Hepatic stellate cell (primary cell): ENCODE data around the gene BDKRB1.

Experiments used
- DNase-seq: peaks from one replicate; pipeline ENCODE4 v3.0.0; 2011; ENCODE audit warnings: low spot score

Gene BDKRB1

DNA sequence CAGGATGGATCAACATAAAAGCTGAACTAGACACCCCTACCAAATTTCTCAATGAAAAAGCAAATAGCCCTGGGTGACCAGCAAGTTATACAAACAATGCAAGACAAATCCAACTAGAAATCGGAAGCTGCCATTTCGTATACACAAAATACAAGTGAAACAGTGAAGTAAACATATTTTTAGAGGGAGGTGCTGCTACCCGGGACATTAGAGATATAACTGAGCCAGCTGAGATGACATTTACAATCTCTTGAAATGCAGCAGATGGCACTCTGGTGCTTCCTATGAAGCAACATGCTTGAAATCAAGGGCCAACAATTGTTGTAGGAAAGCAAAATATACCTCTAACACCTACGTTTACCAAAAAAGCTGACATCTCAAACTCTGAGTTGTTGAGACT is 25.5 kb downstream of the BDKRB1 start:
- DNase-seq, result no peak

DNA sequence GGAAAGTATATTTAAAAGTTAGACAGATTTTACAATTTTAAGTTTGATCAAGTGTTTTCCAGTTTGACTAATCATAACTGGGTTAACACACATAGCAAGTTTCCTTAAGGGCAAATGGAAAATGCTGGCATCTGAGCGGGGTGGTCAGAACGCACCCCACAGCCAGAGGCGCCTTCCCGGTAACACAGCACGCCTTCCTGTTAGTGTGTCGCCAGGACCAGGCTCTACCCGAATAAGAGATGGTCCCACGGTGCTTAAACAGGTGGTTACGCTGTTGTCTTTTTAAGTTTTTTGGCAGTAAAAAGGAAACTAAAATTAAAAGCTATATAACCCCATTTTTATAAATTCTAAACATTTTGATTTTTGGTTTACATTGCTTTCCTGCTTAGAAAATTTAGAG is 28.0 kb downstream of the BDKRB1 start:
- DNase-seq, result no peak

DNA sequence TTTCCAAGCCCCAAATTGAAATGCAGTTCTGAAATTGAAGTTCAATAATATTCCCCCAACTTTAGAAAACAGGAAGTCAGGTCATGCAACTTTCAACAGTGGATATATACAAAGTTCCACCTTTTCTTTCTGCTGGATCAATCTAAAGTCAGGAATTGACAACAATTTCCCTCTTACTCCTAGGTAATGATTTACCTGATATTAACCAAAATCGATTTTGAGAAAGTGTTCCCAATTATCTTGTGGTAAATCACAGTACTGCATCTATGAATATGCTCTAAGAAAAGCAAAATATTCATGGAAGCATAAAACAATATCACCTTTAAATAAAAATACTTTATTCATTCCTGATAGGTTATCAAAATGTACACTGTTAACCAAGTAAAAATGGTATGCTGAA is 28.4 kb downstream of the BDKRB1 start:
- DNase-seq, result no peak

DNA sequence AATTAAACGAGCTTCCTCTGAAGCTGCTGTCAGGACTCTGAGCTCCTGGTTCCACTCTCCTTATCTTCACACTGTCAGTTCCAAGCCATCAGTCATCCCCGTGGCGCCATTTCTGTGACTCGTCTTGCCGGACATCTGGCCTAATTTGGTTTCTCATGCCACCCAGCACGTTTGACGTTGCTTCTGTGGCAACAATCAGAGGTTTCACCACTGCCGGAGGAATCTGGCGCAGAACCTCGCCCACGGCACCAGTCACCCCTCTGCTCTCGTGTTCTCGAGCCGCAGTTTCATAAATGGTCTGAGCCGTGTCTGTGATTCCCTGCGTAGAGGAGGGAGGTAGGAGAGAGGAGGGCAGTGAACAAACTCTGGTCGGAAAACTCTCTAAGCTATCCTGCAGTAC is 29.7 kb downstream of the BDKRB1 start:
- no peak for DNase-seq

DNA sequence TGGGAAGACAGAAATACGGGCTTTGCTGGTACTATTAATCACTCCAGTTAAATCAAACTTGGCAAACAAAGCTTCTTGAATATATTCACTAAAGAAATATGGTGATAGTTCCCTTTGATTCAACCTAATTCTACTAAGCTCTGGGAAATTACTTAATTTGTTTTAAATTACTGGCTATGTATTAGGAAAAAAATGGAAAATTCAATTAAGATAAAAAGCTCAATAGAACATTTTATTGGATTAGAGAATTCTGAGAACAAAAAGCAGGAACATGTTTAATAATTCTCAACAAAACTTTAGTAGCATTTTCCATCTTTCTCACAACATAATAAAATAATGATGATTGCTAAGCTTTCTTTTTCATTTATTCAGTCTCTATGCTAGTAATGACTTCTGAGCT is 30.2 kb downstream of the BDKRB1 start:
- no peak for DNase-seq

DNA sequence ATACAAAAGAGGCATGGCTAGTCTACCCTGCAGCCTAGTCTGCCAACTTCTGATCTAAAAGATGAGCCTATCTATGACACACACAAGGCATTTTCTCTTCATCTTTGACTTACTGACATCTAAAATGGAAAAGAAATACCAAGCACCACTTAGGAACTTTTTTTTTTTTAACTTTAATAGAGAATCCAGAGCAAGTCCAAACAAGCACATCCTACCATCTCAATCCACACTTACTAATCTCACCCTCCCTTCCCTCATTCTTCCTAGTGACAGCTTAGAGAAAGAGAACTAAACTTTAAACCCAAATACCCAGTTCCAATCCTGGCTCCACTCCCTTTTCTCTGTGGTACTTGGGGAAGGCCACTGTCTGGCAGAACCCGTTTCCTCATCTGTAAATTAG is 31.8 kb downstream of the BDKRB1 start:
- DNase-seq, result no peak

DNA sequence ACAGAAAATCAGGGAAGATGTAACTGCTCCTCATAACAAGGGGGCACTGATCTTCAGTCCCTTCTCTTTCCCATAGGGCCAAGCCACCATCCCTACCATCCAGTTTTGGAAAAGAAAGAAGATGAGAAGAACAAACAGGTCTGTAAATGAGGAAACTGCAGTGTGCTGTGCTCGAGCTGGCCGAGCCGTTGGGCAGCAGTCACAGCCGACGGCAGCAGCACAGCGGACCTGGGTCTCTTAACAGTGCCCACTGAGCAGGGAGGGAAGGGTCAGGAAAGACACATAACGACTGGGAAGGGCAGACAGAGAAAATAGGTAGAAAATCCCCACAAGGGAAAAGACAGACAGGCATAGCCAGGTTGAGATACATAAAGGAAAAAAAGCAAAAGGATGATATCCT is 38.2 kb downstream of the BDKRB1 start:
- no peak for DNase-seq

DNA sequence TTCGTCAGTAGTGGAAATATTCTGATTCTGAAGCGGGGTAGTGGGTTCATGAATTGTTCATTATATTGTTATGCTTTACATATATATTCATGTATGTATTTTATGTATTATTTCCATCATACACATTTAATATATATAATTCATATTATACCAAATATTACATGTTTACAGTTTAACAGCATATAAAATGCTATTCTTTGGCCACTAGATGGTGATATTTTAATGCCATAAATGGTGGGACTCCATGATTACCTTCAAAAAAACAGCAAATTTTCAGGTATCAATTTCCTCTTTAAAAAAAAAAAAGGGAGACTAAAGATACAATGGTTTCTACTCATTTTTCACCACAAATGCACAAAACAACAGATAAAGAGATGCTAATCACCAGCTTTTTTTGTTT is 41.0 kb downstream of the BDKRB1 start:
- no peak for DNase-seq

DNA sequence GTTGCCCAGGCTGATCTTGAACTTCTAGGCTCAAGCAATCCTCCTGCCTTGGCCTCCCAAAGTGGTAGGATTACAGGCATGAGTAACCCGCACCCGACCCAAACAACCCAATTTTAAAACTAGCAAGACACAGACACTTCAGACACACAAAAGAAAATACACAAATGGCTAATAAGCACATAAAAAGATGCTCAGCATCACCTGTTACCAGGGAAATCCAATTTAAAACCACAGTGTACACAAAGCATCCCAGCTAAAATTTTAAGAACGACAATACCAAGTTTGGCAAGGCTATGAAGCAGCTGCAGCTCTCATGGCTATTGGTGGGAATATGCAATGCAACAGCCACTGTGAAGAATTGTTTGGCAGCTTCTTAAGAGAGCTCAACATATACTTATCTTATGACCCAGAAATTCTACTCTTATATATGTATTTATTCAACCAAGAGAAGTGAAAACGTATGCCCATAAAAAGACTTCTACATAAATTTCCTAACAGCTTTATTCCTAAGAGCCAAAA is 42.0 kb downstream of the BDKRB1 start:
- no peak for DNase-seq

DNA sequence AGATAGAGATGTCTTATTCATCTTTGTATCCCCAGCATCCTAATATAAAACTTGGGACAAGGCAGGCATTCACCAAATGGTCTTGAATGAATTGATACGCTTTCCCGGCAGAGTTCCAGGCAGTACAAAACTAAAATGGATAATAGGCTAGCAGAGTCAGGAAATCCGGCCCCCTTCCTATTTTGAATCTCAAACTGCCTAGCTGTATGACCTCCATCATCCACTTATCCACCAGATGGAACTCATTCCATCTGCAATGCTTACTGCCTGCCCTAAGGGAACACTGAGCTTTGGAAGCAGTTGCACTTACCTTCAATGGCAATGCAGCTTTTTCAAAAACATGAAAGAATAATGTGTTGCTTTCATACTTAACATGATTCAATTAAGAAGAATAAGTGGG is 43.4 kb downstream of the BDKRB1 start:
- DNase-seq, result no peak

DNA sequence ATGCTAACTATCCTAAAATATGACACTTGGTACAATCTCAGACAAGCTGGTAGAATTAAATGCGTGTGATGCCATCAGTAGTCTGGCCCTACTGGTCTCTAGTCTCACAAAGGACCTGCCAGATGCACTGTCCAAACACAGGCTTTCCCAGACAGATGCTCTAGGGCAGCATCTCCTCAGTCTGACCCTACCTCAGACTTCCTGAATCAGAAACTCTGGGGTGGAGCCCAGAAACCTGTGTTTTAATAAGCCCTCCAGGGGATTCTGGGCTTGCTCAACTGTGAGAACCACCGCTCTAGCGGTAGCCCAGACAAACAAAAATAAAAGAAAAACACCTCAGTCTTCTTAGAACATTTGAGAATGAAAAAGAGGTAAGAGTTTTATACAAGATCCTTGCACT is 48.0 kb downstream of the BDKRB1 start:
- no peak for DNase-seq

DNA sequence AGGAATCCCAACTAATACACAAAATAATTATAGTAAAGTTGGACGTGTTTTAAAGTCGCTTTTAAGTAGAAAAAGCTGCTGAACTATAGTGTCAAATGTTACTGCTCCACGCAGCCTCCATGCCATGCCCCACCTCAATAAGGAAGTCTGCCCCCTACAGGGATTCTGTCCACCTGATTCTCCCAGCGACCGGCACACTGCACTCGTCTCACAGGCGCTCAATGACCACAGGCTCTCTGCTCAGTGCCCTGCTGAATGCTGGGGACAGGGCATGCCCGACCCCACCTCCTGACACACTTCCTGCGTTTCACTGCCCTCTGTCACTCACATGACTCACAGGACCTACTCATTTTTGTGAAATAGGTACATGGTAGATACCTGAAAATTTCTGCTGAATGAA is 48.9 kb downstream of the BDKRB1 start:
- DNase-seq, result no peak

DNA sequence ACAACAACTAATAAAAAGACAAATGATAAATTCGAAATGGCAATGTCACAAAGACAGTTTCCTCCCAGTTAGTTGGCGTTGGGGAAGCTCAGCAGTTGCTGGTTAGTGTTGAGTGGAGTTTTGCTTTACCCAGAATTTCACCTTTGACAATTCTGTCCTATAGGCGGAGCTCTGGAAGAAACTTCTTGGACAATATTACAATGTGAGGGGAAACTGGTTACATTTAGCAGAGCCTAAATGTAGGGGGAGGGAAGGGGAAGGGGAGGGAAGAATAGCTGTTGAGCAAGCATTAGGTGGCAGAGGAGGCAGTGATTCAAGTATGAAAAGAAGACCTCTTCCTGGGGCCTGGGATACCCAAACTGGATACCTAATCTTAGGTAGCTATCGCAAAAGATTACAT is 51.4 kb downstream of the BDKRB1 start:
- no peak for DNase-seq

DNA sequence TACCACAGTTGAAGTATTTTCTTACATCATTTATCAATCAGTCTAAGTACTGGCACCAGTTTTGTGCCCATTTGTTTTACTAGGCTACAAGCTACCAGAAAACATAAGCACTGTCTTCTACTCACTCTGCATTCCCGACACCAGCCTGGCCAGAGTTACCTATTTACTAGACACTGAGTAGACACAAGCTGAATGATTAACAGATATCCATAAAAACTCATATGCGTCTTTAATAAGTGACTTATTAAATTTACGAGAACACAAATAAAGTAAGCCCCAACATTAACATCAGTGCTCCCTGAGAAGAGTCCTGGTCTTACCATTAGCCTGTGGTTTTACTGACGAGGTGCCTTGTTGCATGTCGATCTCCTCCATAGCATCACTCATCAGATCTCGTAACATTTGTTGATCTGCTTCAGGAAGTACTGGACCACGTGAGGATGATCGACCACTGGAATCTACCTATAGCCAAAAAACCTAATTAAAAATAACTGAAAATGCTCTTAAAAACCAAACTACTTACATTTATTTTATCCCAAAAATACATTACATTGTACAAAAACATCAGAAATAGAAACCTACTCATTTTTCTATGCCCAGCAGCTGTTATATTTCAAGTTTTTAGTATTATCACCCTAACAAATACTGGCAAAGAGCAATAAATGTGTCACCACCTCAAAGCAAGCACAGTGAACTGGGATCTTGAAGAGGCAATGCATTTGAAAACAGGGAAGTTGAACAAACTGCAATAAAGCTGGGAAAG is 53.3 kb downstream of the BDKRB1 start:
- no peak for DNase-seq

DNA sequence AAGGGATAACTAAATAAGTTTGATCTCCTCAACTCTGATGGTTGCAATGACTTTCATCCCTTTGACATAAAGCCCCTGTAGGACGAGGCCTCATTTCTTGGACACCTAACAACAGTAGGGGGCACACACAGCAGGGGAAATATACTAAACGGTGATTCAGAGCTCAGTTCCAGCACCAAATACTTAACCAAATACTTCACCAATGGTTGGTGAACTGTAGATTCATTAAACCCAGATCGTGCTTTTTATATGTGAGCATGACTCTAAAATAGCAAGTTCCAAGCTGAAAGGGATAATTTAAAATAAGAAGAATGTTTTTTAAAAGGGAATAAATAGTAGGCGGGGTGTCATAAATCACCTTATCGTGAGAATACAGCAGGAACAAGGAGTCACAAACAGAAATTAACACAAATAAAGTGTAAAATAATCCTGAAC is 53.9 kb downstream of the BDKRB1 start:
- no peak for DNase-seq

DNA sequence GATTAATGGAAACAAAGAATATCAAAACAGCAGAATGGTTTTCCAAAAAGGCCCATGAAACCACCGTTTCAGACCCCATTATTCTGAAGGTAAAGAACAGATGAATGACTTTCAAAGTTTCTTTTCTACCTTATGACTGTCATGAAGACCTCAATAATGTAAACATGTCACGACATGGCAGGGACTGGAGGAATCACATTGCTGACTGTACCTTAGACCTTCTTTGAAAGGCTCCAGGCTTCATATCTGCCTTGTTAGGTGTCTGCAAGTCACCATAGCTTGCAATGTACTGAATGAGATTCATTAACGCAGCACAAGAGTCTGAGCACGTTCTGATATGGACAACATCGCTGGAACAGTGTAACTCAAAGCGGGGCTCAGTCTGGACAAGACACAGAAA is 54.9 kb downstream of the BDKRB1 start:
- DNase-seq, result no peak
